H1 (cell line): ENCODE results near the gene CAPN13. TPM values are rescaled to one million over a fixed set of nuclear protein-coding genes. Genes with fewer than 3 reads are reported as not detected.

ENCODE experiments used
- ATF3 ChIP-seq: IDR thresholded peaks from 2 replicates; pipeline ENCODE4 v1.6.1; 2011; ENCODE audit warnings: low read depth, mild to moderate bottlenecking, low read length; ENCODE audit not compliant: insufficient read depth
- EZH2 ChIP-seq: fragments of 200-600 bp; sonication (generic); IDR thresholded peaks from 2 replicates; pipeline ENCODE4 v1.7.1; 2012; ENCODE audit warnings: low read depth, mild to moderate bottlenecking, moderate library complexity, low read length, inconsistent platforms; ENCODE audit not compliant: severe bottlenecking
- HDAC2 ChIP-seq, 2 experiments: fragments of 300-600 bp in 1 of 2; sonication (generic) in 1 of 2; IDR thresholded peaks; 2 replicates each; pipeline ENCODE4 v1.6.1; 2011 to 2012; ENCODE audit warnings: low read depth in 2 of 2, low read length in 2 of 2, mild to moderate bottlenecking in 2 of 2, moderate library complexity in 2 of 2, borderline replicate concordance in 1 of 2, inconsistent platforms in 1 of 2
- MAFK ChIP-seq: IDR thresholded peaks from 2 replicates; pipeline ENCODE4 v1.6.1; 2012; ENCODE audit warnings: low read depth, mild to moderate bottlenecking, improper control_type of control experiment, low read length
- SP2 ChIP-seq: IDR thresholded peaks from 2 replicates; pipeline ENCODE4 v1.6.1; 2012; ENCODE audit warnings: mild to moderate bottlenecking, low read length, inconsistent platforms
- TCF12 ChIP-seq: IDR thresholded peaks from 2 replicates; pipeline ENCODE4 v1.6.1; 2011; ENCODE audit warnings: low read depth, mild to moderate bottlenecking, low read length
- polyA plus RNA-seq, 7 experiments: library from polyadenylated mRNA; depleted of rRNA in 3 of 7; stranded (reverse) in 5 of 7; unstranded in 2 of 7; fragments of >200 nt in 5 of 7; fragments of 200-250 nt in 2 of 7; gene quantifications; 1 replicate in 5 of 7; 2 replicates in 1 of 7; 4 replicates in 1 of 7; pipeline versions ENCODE4 v1.2.1 to v1.2.3, GENCODE V29; 2011 to 2013; ENCODE audit warnings: missing spikeins in 2 of 7, mixed read lengths in 2 of 7
- total RNA-seq: library from RNA; stranded (reverse); fragmentation: NEBNext Ultra II Directional; extraction: Animal tissue kit (Norgen Biotek cat#: 25700); gene quantifications from 2 replicates; pipeline ENCODE4 v1.2.1, GENCODE V29; 2021

Gene CAPN13
- total and polyA plus RNA-seq, 2 of the 8 experiments (the other 6 are each of a cell fraction or from before 2014, with no cell fraction given), result 2.4 TPM

- no peak for TF ChIP-seq ATF3
- no peak for TF ChIP-seq MAFK
- TF ChIP-seq TCF12, result no peak
- TF ChIP-seq EZH2, result no peak
- no peak for TF ChIP-seq SP2
- TF ChIP-seq HDAC2 (IDR thresholded peaks at IDR 0.05; ENCODE audit: borderline replicate concordance in 1 of 2, low read depth in 2 of 2, low read length in 2 of 2), result no peak
- TF ChIP-seq, all 59 proteins: peak for 0
Observed at GRCh38 chr2:30789670-30790210, 17.5 kb downstream of the CAPN13 start (continued).
